GM21786 (cell line): ENCODE data around the gene NEK11.
"Not testable (repeated sequence)": the region's sequence is repeated elsewhere in the genome, so short reads cannot be mapped to it uniquely, and the experiment has no call there.

Experiments used
- ATAC-seq: cut with Tn5 transposase; IDR thresholded peaks from one replicate; pipeline ENCODE4 v1.9.1; 2021; ENCODE audit not compliant: unreplicated experiment

The NEK11 gene

DNA sequence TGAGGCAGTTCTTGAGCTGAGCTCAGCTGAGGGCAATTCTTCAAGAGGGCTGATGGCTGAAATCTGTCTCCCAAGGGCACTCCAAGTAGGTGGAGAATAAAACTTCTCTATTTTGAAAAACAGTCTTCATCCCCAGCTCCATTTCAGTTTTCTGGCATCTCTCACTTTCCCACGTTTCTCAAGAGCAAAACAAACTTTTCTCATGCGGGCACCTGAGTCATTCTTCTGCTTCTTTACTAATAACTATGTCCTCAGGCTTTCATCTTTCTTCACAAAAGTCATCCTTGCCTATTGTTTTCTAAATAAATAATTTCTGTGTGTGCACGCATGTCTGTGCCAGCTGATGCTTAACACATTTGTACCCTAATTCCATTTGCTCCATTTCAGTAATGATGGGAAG is 258.8 kb downstream of the NEK11 start:
- no peak for ATAC-seq

DNA sequence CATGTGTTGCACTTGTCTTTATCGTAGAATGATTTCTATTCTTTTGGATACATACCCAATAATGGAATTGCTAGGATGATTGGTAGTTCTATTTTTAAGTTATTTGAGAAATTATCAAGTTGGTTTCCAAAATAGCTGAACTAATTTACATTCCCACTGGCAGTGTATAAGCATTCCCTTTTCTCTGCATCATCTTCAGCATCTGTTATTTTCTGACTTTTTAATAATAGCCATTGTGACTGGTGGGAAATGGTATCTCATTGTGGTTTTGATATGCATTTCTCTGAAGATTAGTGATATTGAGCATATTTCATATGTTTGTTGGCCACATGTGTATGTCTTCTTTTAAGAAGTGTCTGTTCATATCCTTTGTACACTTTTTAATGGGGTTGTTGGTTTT is 273.2 kb downstream of the NEK11 start:
- no peak for ATAC-seq

DNA sequence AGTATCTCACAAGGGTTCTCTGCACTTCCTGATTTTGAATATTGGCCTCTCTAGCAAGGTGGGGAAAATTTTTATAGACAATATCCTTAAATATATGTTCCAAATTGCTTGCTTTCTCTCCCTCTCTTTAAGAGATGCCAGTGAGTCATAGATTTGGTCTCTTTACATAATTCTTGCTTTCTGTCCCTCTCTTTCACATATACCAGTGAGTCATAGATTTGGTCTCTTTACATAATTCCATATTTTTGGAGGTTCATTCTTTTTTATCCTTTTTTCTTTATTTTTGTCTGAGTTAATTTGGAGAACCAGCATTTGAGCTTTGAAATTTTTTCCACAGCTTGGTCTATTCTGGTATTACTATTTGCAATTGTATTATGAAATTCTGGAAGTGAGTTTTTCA is 277.2 kb downstream of the NEK11 start:
- ATAC-seq = no peak

DNA sequence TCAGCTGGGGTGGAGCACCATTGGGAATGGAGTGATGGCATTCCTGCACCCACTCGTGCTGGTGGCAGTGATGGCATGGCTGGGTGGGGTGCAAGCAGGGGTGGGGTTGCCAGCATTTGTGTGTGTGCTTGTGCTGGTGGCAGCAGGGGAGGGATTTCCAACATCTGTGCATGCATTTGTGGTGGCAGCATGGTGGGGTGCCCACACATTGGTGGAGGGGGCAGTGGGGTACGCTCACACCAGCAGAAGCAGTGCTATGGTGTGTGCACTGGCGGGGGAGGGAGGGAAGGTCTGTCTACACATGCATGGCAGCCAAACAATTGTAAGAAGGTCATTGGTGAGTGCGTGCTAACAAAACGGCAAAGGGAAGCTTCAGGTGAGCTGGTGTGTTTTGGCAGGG is 278.2 kb downstream of the NEK11 start:
- no peak for ATAC-seq

DNA sequence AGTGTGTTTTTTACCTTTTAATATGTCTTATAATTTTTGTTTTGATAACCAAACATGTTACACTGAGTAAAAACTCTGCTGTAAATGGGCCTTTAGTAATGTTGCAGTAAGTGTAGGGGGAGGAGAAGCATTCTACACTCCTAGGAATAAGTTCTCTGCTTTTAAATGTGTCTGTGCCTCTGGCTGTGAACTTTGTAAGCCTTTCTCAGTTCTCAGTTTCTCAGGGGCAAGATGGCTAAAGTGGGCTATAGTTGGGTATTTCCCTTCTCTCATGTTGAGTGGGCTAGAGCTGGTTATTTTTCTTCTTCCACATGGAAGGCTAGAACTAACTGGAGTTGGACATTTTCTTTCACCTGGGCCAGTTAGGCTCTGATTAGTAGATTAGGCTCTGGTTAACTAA is 279.6 kb downstream of the NEK11 start:
- ATAC-seq = no peak

DNA sequence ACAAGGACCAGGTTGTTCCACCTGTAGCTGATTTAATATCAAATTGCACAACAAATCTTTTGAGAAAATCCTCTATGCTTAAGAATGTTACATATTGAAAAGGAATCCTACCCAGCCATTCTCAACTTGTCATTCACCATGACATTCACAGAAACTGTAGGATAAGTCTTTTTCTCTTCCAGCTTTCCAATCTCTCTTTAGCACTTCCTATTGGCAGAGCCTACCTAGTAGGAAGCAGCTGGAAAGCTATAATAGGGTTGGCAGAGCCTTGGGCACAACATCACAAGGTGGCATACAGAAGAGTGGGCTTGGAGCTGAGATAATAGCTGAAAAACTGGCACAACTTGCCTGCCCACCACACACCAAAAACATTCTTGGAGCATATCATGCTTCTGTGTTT is 287.6 kb downstream of the NEK11 start:
- ATAC-seq = no peak

DNA sequence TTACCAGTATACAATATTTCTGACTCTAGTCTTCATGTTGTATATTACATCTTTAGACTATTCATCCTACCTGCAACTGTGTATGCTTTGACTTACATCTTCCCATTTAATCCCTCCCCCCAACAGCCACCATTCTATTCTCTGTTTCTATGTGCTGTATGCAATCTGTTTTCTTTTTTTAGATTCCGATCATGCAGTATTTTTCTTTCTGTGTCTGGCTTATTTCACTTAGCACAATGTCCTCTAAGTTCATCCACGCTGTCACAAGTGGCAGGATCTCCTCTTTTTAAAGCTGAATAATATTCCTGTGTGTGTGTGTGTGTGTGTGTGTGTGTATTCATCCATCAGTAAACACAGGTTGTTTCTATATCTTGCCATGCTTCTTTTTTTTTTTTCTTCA is 288.5 kb downstream of the NEK11 start:
- no peak for ATAC-seq

DNA sequence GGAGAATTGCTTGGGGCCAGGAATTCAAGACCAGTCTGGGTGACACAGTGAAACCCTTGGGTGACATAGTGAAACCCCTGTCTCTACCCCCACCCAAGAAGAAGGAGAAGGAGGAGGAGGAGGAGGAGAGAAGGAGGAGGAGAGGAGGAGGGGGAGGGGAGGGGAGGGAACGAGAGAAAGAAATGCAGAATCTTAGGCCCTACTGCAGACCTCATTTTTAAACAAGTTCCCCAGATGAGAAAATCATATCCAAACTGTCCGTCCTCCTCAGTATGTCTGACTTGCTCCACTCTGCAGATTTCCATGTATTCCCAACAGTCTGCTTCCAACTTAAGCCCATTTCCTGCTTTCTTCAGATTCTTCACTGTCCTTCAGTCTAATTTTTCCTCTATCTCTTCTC is 291.0 kb downstream of the NEK11 start:
- ATAC-seq = no peak

DNA sequence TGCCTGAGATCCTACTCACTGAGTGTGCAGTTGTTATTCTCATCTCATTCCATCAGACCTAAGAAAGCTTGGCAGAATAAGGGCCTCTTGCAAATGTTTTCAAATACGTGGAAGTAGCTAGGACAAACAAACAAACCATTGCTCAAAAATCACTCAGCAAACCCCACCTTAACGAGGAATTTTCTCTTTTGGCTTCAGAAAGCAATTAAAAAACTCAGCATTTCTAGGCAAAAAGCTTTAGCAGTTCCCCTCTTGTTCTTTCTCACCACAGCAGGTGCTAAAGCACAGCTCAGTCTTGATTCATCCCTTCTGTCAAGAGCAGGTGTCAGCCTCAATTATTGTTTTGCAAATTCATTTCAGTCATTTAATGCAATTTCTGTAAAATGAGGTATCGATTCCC is 296.3 kb downstream of the NEK11 start:
- no peak for ATAC-seq

DNA sequence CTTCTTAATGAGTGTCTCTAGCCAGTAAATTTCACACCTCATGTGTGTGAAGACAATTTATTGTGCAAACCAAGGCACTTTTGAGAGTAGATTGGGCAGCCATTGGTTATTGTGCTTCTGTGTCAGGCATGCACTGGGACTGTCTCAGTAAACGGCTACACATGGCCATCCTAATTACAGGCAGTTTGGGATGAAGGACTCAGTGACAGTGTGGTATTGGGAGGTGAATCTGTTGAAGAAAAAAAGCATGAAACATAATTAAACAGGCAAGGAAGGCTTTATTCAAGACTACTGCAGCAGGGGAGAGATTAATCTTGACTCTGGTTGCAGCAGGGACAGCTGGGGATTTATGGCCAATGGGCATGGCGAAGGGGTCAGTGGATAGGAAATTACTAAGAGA is 297.1 kb downstream of the NEK11 start:
- ATAC-seq = no peak

DNA sequence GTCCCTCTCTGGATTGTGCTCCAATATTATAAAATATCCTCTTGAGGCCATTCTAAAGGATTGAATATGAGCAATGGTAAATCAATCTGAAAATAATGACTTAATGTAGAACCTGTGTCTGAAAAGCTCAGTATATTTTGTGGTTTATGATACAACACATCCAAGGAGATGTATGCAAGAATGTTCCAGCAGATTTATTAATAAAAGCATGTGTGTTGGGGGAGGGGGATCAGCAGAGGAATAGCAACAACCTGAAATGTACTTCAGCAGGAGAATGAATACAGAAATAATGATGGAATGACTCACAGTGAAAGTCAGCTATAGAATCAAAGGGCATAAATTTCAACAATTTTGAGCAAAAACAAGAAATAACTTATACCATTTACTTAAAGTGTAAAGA is 298.2 kb downstream of the NEK11 start:
- ATAC-seq = no peak

DNA sequence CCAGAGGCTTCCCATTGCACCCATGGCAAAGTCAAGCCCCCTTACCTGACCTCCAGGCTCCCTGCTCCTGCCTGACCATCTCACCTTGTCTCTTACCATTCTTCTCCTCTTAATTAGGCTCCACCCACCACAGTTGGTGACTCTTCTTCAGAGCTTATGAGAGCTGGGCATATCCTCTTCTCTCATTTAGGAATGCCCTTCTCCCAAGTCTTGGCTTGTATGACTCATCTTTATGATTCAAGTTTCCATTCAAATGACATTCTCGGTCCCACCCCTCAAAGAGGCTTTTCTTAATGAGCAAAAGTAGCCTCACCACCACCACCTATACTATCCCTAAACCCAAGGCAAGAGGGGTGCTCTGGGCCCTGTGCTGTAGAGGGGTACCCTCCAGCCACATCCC is 299.6 kb downstream of the NEK11 start:
- ATAC-seq = no peak

DNA sequence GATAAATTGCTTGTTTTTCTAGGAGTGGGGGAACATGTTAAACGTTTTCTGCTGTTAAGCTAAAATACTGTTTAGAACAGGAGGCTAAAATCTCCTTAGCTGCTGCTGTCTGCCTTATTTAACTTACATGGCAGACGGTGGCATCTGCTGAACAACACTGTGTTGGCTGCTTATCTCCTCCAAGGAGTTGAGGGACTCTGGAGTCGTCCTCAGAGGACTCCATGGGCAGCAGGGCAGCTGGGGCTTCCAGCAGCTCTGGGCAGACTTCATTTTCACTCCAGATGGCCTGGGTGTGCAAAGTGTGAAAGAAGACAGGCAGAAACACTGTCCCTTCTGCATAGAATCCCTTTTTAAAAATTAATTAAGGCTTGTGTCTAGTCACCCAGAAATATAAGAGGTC is 302.0 kb downstream of the NEK11 start:
- no peak for ATAC-seq

DNA sequence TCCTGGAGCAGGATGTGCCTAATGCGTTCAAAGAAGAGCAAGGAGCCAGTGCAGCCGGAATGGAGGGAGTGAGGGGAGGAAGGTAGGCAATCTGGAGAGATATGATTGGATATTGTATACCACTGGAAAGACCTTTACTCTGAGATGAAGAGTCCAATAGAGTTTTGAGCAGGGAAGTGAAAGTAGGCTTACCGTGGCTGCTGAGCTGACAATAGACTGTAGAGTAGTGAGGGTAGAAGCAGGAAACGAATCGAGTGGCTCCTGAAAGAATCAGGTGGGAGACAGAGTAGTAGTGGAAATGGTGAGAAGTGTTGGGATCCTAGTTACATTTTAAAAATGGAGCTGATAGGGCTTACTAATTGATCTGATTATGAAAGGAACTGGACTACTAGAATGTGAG is 303.1 kb downstream of the NEK11 start:
- ATAC-seq = peak; percentile 70

DNA sequence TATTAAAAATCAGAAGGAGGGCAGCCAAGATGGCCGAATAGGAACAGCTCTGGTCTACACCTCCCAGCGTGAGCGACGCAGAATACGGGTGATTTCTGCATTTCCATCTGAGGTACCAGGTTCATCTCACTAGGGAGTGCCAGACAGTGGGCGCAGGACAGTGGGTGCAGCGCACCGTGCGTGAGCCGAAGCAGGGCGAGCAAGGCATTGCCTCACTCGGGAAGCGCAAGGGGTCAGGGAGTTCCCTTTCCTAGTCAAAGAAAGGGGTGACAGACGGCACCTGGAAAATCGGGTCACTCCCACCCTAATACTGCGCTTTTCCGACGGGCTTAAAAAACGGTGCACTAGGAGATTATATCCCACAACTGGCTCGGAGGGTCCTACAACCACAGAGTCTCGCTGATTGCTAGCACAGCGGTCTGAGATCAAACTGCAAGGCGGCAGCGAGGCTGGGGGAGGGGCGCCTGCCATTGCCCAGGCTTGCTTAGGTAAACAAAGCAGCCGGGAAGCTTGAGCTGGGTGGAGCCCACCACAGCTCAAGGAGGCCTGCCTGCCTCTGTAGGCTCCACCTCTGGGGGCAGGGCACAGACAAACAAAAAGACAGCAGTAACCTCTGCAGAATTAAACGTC is 304.9 kb downstream of the NEK11 start:
- not testable (repeated sequence) for ATAC-seq

DNA sequence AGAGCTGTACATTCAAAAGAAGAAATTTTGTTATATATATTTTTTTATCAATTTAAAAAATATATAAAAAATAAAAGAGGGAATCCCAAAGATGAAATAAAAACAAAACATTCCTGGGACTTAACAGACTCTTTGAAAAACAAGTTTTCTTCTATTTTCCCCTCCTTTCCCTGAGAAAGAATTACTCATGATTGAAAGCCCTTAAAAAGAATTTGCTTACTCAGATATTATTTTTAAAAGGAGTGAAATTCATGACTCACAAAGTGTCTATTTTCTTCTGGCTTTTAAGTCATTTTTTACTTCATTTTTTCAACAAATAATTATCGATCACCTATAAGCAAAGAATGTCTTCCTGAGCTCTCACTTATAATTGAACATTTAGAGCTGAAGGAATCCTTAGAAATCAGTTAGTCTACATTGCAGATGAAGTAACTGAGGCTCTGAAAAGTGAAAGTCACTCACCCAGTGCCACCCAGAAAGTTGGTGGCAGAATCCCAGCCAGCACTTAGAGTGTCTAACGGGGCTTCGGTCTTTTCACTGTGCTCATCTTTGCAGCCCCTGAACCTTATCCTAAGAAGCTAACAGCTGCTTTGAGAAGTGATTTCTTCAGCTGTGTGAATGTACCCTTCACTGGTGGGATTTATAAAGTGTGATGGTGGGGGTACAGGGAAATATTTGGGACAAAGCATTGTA is 312.4 kb downstream of the NEK11 start:
- ATAC-seq = no peak

DNA sequence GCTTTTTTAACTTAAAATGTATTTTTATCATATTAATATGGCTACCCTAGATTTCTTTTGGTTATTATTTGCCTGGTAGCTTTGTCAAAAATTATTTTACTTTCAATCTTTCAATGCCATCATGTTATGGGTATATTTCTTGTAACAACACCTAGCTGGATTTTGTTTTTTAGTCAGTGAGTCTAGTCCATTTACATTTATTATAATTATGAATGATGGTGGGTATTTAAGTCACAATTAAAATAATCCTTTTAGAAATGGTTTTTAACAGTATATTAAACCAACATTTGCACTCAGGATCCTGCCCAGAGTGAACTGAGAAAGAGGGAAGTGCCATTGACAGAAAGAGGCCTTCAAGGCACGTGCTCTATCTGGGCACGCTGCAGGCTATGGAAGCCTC is 315.1 kb downstream of the NEK11 start:
- ATAC-seq = no peak

DNA sequence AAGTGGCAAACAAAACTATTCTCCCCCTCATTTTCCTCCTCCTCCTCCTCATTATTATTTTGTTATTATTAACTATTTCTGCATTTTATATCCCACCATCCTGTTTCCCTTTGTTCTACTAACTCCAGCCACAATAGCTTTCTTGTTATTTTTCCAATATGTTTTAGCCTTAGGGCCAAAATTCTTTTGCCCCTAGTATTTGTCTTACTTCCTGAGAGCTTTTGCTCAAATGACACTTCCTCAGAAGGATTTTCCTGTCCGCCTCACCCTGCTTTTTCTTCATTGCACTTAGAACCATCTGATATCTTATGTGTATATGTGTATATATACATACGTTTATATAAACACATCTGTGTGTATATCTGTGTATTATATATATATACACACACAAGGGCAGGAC is 322.2 kb downstream of the NEK11 start:
- no peak for ATAC-seq

DNA sequence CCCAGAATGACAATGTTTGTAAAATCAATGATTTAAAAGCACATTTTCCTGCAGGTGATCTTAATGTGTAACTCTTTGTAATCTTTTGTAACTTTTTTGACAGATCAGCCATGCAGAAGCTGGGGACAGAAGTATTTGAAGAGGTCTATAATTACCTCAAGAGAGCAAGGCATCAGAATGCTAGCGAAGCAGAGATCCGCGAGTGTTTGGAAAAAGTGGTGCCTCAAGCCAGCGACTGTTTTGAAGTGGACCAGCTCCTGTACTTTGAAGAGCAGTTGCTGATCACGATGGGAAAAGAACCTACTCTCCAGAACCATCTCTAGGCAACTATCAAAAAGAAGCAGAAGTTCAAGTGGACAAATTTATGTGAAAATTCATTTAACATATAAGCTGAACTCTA is 322.8 kb downstream of the NEK11 start:
- no peak for ATAC-seq

DNA sequence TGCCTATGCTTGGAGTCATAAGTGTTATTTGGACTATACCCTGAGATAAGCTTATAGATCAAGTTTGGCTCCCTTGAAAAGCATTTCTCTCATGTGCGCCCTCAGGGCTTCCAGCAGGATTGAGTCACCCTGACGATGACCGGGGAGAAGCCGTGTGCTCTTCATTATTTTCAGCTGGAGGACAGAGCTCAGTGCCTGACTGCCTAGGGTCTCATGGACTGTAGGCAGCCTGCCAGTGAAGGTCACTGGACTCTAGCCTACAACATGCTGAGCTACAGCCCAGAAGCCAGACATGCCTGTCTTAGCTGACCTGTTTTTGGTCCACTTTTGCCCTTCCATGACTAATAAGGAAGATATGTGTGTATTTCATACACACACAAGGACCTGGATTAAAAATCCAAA is 323.3 kb downstream of the NEK11 start:
- ATAC-seq = no peak

DNA sequence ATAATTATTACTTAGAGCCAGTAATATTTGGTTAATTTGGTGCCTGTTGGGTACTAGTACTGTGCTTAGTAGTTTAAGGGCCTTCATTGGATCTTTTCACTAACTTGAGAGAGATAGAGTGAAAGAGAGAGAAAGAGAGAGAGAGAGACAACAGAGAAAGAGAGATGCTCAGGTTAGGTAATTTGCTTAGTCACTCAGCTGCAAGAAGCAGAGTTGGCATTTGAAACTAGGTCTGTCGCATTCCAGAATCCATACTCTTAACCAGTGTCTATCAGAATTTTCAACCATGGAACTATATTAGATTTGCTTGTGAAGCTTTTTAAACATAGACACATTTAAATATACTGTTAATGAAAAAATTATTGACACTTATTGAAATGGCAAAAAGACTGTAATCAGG is 323.8 kb downstream of the NEK11 start:
- no peak for ATAC-seq

DNA sequence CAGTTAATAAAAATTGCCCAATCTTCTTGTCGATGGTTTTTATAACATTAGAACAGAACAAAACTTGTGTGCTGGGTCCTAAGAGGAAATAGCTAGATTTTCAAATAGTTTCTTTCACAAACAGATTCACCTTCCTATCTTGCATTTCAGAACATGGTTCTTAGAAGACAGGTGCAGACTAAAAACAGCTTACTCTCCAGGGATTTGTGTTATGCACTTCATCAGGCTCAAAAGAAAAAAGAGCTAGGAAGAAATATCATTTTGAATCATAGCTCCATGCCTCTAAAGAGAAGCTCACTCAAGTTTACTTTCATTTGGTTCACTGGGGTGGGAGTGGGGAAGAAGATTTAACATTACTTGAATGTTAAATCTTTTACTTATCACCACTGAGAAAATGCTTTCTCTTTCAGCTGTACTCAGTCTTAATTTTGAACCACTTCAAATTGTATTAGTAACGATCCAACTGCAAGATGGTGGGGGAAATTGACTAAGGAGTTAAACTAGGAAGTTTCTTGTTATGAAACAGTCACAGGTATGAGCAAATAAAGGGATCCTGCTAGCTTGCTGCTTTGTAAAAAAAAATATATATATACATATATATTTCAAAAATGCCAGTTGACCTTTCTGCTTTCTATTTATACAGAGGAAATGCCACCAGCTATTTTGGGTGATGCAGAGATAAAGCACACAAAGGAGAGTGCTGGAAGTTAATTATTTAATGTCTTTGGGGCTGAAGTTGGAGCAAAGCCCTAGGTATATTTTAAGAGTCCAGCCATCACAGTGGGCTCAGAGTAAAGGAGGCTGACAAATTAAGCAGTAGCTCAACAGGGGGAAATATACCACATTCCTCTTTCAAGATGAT is 326.6 kb downstream of the NEK11 start:
- no peak for ATAC-seq
